NB4 (cell line): Measurements from ENCODE around the gene TXNRD2.

Experiments used
- MYC ChIP-seq: IDR thresholded peaks from 2 replicates; pipeline ENCODE4 v1.6.1; 2011; ENCODE audit warnings: low read depth, low read length
- POLR2A ChIP-seq: IDR thresholded peaks from 2 replicates; pipeline ENCODE4 v1.6.1; 2011; ENCODE audit warnings: mild to moderate bottlenecking; ENCODE audit not compliant: insufficient read length; ENCODE audit errors: extremely low read depth
- TF ChIP-seq, protein P1 (sequence below): IDR thresholded peaks from 2 replicates; pipeline ENCODE4 v1.6.1; 2011; ENCODE audit warnings: low read depth, low read length
- TF ChIP-seq, protein P2 (sequence below): IDR thresholded peaks from one replicate; pipeline ENCODE4 v1.5.1; 2012; ENCODE audit warnings: low read depth, low read length

DNA sequence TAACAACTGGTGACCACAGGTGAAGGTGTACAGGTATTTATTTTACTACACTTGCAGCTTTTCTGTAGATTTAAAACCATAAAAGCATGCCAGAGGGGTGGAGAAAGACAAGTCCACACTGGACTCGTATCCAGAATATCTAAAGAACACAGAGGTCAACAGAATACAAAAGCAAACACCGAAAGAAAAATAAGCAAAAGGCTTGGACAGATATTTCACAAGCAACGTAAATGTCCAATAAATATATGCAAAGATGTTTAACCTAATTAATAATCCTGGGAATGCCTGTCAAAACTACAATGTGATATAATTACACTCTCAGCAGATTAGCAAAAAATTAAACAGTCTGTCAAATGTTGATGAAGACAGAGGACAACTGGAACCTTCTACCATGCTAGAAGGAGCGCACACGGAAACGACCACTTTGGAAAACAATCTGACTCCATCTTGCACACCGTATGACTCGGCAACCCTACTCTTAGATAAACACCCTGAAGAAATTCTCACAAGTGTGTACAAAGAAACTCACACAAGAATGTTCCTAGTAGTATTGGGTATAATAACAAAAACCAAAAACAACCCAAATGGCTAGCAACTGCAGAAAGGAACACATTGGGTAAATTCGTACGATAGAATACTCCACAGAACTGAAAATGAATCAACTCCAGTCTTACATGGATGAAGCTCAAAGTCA, 114.1 kb downstream of the TXNRD2 start:
- TF ChIP-seq, protein P1, sequence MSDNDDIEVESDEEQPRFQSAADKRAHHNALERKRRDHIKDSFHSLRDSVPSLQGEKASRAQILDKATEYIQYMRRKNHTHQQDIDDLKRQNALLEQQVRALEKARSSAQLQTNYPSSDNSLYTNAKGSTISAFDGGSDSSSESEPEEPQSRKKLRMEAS = no peak
- TF ChIP-seq, protein P2, sequence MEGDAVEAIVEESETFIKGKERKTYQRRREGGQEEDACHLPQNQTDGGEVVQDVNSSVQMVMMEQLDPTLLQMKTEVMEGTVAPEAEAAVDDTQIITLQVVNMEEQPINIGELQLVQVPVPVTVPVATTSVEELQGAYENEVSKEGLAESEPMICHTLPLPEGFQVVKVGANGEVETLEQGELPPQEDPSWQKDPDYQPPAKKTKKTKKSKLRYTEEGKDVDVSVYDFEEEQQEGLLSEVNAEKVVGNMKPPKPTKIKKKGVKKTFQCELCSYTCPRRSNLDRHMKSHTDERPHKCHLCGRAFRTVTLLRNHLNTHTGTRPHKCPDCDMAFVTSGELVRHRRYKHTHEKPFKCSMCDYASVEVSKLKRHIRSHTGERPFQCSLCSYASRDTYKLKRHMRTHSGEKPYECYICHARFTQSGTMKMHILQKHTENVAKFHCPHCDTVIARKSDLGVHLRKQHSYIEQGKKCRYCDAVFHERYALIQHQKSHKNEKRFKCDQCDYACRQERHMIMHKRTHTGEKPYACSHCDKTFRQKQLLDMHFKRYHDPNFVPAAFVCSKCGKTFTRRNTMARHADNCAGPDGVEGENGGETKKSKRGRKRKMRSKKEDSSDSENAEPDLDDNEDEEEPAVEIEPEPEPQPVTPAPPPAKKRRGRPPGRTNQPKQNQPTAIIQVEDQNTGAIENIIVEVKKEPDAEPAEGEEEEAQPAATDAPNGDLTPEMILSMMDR = no peak
- TF ChIP-seq MYC = no peak
- TF ChIP-seq POLR2A = no peak
